Measurements from ENCODE around the gene PRPS2.
A peak's percentile ranks its signal among the peaks of the same experiment; 100 is the strongest.

PRPS2 gene

GRCh38 chrX:12791257-12792228 lies at the start of gene PRPS2:
PRPS2 (plus strand) TSS chrX:12791412; CDS start chrX:12791498, 86 bp downstream.
- H3K4me3 ChIP-seq (ENCODE audit: low read depth, low read length): peak within 1 kb of the TSS; percentile 71
- DNase-seq (ENCODE audit: low read depth): no peak

GRCh38 chrX:12741416-12741815 lies 49.8 kb upstream of the PRPS2 start:
- no peak for DNase-seq (ENCODE audit: low read depth)

GRCh38 chrX:12747433-12747832 lies 43.8 kb upstream of the PRPS2 start:
- no peak overlapping the region for H3K4me3 ChIP-seq (ENCODE audit: low read depth, low read length)
- no peak for DNase-seq (ENCODE audit: low read depth)

More at GRCh38 chrX:12741416-12741815, 49.8 kb upstream of the PRPS2 start:
- H3K4me3 ChIP-seq (ENCODE audit: low read depth, low read length): no peak overlapping the region

- no peak for DNase-seq (ENCODE audit: low read depth)
- H3K4me3 ChIP-seq (ENCODE audit: low read depth, low read length): no peak overlapping the region
These were observed 39.3 kb upstream of the PRPS2 start for GRCh38 chrX:12751887-12752286.

- no peak for DNase-seq (ENCODE audit: low read depth)
- H3K4me3 ChIP-seq (ENCODE audit: low read depth, low read length): no peak overlapping the region
These were observed 37.8 kb upstream of the PRPS2 start for GRCh38 chrX:12753366-12753765.

GRCh38 chrX:12758291-12758690 lies 32.9 kb upstream of the PRPS2 start:
- no peak for DNase-seq (ENCODE audit: low read depth)
- H3K4me3 ChIP-seq (ENCODE audit: low read depth, low read length): no peak overlapping the region

- H3K4me3 ChIP-seq (ENCODE audit: low read depth, low read length): no peak overlapping the region
- no peak for DNase-seq (ENCODE audit: low read depth)
These were observed 23.4 kb upstream of the PRPS2 start for GRCh38 chrX:12767856-12768255.

GRCh38 chrX:12768491-12768890 lies 22.7 kb upstream of the PRPS2 start:
- no peak for DNase-seq (ENCODE audit: low read depth)

GRCh38 chrX:12770440-12770839 lies 20.8 kb upstream of the PRPS2 start:
- DNase-seq (ENCODE audit: low read depth): no peak
- no peak overlapping the region for H3K4me3 ChIP-seq (ENCODE audit: low read depth, low read length)

More at GRCh38 chrX:12768491-12768890, 22.7 kb upstream of the PRPS2 start:
- no peak overlapping the region for H3K4me3 ChIP-seq (ENCODE audit: low read depth, low read length)

GRCh38 chrX:12771445-12772069 lies 19.7 kb upstream of the PRPS2 start:
- H3K4me3 ChIP-seq (ENCODE audit: low read depth, low read length): no peak overlapping the region
- DNase-seq (ENCODE audit: low read depth): no peak

GRCh38 chrX:12777670-12778069 lies 13.5 kb upstream of the PRPS2 start:
- H3K4me3 ChIP-seq (ENCODE audit: low read depth, low read length): no peak overlapping the region
- no peak for DNase-seq (ENCODE audit: low read depth)

GRCh38 chrX:12779534-12779933 lies 11.7 kb upstream of the PRPS2 start:
- no peak for DNase-seq (ENCODE audit: low read depth)

GRCh38 chrX:12788645-12789044 lies 2.6 kb upstream of the PRPS2 start:
- no peak for DNase-seq (ENCODE audit: low read depth)

More at GRCh38 chrX:12779534-12779933, 11.7 kb upstream of the PRPS2 start:
- H3K4me3 ChIP-seq (ENCODE audit: low read depth, low read length): no peak overlapping the region

GRCh38 chrX:12789976-12790375 lies 1.2 kb upstream of the PRPS2 start:
- no peak for DNase-seq (ENCODE audit: low read depth)
- H3K4me3 ChIP-seq (ENCODE audit: low read depth, low read length): no peak overlapping the region

More at GRCh38 chrX:12788645-12789044, 2.6 kb upstream of the PRPS2 start:
- no peak overlapping the region for H3K4me3 ChIP-seq (ENCODE audit: low read depth, low read length)

GRCh38 chrX:12790885-12791256 lies 341 bp upstream of the PRPS2 start:
- DNase-seq (ENCODE audit: low read depth): no peak
- H3K4me3 ChIP-seq (ENCODE audit: low read depth, low read length): peak overlapping the region; percentile 71

- DNase-seq (ENCODE audit: low read depth): no peak
- H3K4me3 ChIP-seq (ENCODE audit: low read depth, low read length): no peak overlapping the region
These were observed 1.5 kb downstream of the PRPS2 start for GRCh38 chrX:12792711-12793110.

GRCh38 chrX:12794654-12795053 lies 3.4 kb downstream of the PRPS2 start:
- no peak overlapping the region for H3K4me3 ChIP-seq (ENCODE audit: low read depth, low read length)
- no peak for DNase-seq (ENCODE audit: low read depth)

GRCh38 chrX:12798601-12799000 lies 7.4 kb downstream of the PRPS2 start:
- H3K4me3 ChIP-seq (ENCODE audit: low read depth, low read length): no peak overlapping the region
- DNase-seq (ENCODE audit: low read depth): no peak

GRCh38 chrX:12799118-12799517 lies 7.9 kb downstream of the PRPS2 start:
- no peak overlapping the region for H3K4me3 ChIP-seq (ENCODE audit: low read depth, low read length)
- DNase-seq (ENCODE audit: low read depth): no peak

- no peak for DNase-seq (ENCODE audit: low read depth)
- H3K4me3 ChIP-seq (ENCODE audit: low read depth, low read length): no peak overlapping the region
These were observed 11.5 kb downstream of the PRPS2 start for GRCh38 chrX:12802741-12803140.

GRCh38 chrX:12804655-12805054 lies 13.4 kb downstream of the PRPS2 start:
- DNase-seq (ENCODE audit: low read depth): no peak

More at GRCh38 chrX:12804655-12805054, 13.4 kb downstream of the PRPS2 start:
- no peak overlapping the region for H3K4me3 ChIP-seq (ENCODE audit: low read depth, low read length)
